GM21423 (cell line): Measurements from ENCODE around the gene P2RY8.
A peak's percentile ranks its signal among the peaks of the same experiment; 100 is the strongest.
"Not testable (repeated sequence)": the region's sequence is repeated elsewhere in the genome, so short reads cannot be mapped to it uniquely, and the experiment has no call there.

Experiments used
- ATAC-seq: cut with Tn5 transposase; IDR thresholded peaks from one replicate; pipeline ENCODE4 v1.9.1; 2021; ENCODE audit warnings: mild to moderate bottlenecking, moderate library complexity; ENCODE audit not compliant: unreplicated experiment

The P2RY8 gene

GRCh38 chrX:1545776-1546408 is 8.9 kb upstream of the P2RY8 start:
- no peak for ATAC-seq

DNA sequence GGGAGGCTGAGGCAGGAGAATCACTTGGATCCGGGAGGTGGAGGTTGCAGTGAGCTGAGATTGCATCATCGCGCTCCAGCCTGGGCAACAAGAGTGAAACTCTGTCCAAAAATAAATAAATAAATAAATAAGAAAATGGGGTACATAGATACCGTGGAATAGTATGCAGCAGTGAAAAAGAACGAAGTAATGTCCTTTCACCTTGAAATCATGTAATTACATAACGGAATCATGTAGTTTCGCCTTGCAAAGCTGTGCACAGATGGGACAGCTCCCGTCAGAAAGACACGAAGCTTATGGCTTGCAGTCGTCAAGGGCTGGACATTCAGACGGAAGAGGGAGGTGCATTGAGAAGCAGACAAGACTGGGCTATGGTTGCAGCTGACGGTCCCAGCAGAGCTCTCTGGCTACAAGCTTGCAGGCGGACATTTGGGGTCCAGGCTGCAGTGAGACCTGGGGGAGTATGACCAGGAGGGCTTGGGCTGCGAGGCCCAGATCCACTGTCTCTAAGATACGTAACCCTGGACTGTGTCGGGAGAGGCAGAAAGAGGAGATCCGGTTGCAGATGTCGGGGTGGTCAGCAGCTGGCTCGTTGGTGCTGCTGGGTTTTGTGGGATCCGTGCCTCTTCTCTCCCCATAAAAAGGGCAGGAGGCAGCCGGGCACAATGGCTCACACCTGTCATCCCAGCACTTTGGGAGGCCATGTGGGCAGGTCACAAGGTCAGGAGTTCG is 6.2 kb upstream of the P2RY8 start:
- ATAC-seq: no peak

- ATAC-seq: not testable (repeated sequence)
Measured at GRCh38 chrX:1539146-1539545, 2.2 kb upstream of the P2RY8 start.

- not testable (repeated sequence) for ATAC-seq
Measured at GRCh38 chrX:1537716-1538090, 718 bp upstream of the P2RY8 start.

GRCh38 chrX:1536712-1537030 is 314 bp downstream of the P2RY8 start:
- ATAC-seq: no peak

DNA sequence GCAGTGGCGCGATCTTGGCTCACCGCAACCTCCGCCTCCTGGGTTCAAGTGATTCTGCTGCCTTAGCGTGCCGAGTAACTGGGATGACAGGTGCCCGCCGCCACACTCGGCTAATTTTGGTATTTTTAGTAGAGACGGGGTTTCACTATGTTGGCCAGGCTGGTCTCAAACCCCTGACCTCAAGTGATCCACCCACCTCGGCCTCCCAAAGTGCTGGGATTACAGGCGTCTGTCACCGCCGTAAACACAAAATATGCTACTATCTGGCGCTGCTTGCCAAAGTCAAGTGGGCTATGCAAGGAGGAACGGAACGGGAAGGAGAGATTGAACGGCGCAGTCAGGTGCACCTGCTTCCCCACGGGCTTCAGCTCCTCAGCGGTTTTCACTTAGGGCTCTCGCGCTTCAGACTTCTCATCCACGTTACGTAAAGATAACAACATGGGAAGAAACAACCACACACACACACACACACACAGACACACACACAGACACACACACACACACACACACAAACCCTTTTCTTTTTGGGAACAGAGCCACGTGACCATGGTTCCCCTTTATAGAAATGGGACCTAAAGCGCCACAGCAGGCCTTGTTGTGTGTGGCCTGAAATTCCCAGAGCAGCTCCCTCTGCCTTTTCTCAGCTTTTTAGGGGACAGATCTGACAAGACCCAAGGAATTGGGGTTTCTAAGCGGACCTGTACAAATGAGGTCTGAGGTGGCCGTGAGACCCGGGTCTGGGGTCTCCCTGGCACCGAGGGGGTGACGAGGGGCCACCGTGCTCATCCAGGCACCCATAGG is 1.5 kb downstream of the P2RY8 start:
- peak; percentile 19 for ATAC-seq

GRCh38 chrX:1534301-1535168 is 2.5 kb downstream of the P2RY8 start:
- ATAC-seq: peak; percentile 22

- ATAC-seq: no peak
Measured at GRCh38 chrX:1533058-1533457, 3.9 kb downstream of the P2RY8 start.

- ATAC-seq: no peak
Measured at GRCh38 chrX:1531096-1531890, 5.7 kb downstream of the P2RY8 start.

- ATAC-seq: no peak
Measured at GRCh38 chrX:1529756-1530155, 7.2 kb downstream of the P2RY8 start.

GRCh38 chrX:1529328-1529727 is 7.7 kb downstream of the P2RY8 start:
- no peak for ATAC-seq

- ATAC-seq: no peak
Measured at GRCh38 chrX:1528884-1529203, 8.1 kb downstream of the P2RY8 start.

DNA sequence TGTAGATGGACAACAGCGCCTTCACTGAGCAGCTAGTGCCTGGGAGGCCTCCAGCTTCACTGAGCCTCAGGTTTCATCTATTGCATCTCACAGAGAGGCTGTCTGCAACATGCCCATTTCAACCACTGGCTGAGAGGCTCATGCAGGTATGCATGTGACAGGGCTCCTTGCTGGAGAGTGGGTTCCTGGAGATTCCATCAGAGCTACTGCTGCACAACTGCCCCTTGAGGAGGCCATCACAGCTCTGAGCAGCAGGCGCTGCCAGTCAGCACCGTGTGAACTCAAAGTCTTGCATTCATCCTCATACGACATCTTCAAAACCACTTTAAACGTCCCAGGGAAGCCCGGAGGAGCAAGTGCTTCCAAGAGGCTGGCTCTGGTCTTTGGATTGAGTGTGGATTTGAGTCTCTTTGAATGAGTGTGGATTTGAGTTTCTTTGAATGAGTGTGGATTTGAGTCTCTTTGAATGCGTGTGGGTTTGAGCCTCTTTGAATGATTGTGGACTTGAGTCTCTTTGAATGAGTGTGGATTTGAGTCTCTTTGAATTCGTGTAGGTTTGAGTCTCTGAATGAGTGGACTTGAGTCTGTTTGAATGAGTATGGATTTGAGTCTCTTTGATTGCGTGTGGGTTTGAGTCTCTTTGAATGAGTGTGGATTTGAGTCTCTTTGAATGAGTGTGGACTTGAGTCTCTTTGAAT is 8.7 kb downstream of the P2RY8 start:
- ATAC-seq: no peak

DNA sequence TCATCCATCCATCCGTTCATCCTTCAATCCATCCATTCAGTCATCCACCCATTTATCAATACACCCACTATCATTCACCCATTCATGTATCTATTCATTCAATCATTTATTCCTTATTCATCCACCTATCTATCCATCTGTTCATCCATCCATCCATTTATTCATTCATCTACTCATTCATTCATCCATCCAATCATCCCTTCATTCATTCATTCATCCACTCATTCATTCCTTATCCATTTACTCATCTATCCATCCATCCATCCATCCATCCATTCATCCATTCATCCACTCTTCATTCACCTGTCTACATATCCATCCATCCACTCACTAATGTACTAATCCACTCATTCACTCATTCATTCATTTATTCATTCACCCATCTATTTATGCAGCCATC is 9.5 kb downstream of the P2RY8 start:
- no peak for ATAC-seq

DNA sequence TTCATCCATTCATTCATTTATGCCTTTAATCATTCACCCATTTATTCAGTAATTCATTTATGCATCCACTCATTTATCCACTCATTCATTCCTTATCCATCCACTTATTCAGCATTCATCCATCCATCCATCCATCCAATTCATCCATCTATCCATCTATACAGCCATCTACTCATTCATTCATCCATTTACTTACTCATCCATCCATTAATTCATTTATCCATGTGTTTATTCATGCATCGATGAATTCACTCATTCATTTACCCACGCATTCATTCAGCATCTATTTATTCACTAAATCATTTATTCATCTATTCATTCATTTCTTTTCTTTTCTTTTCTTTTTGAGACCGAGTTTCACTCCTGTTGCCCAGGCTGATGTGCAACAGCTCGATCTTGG is 10.4 kb downstream of the P2RY8 start:
- no peak for ATAC-seq

GRCh38 chrX:1525583-1526355 is 11.2 kb downstream of the P2RY8 start:
- ATAC-seq: no peak

- no peak for ATAC-seq
Measured at GRCh38 chrX:1524874-1525582, 12.0 kb downstream of the P2RY8 start.

DNA sequence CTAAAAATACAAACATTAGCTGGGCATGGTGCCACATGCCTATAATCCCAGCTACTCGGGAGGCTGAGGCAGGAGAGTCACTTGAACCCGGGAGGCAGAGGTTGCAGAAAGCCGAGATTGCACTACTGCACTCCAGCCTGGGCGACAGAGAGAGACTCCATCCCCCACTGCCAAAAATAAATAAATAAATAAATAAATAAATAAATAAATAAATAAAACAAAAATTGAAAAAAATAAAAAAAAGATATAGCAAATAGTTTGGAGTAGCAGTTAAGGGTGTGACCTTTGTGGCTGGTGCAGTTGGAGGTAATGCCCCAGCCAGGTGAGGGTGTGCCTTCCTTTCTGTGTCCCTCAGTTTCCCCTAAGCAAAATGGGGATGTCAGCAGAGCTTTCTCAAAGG is 14.1 kb downstream of the P2RY8 start:
- not testable (repeated sequence) for ATAC-seq
